ENCODE results near the gene SAGE1. TPM values are rescaled to one million over a fixed set of nuclear protein-coding genes. Genes with fewer than 3 reads are reported as not detected.

Gene SAGE1
- total and polyA plus RNA-seq, 4 donors, result not detected

Other genes starting within 250 kb of the SAGE1 start
- not detected for gene CT45A1, start 180.1 kb upstream of the SAGE1 start, total RNA-seq
- not detected for gene CT45A1, start 180.1 kb upstream of the SAGE1 start, polyA plus RNA-seq
- gene CT45A3, start 125.5 kb upstream of the SAGE1 start, total RNA-seq, result not detected
- not detected for gene CT45A3, start 125.5 kb upstream of the SAGE1 start, polyA plus RNA-seq
- gene CT45A5, start 108.2 kb upstream of the SAGE1 start, total RNA-seq, result not detected
- gene CT45A5, start 108.2 kb upstream of the SAGE1 start, polyA plus RNA-seq, result not detected
- gene CT45A6, start 90.9 kb upstream of the SAGE1 start, total RNA-seq, result not detected
- gene CT45A6, start 90.9 kb upstream of the SAGE1 start, polyA plus RNA-seq, result not detected
- not detected for gene CT45A2, start 73.7 kb upstream of the SAGE1 start, total RNA-seq
- not detected for gene CT45A2, start 73.7 kb upstream of the SAGE1 start, polyA plus RNA-seq
- not detected for gene CT45A7, start 56.4 kb upstream of the SAGE1 start, total RNA-seq
- not detected for gene CT45A7, start 56.4 kb upstream of the SAGE1 start, polyA plus RNA-seq
- not detected for gene CT45A8, start 39.2 kb upstream of the SAGE1 start, total RNA-seq
- gene CT45A8, start 39.2 kb upstream of the SAGE1 start, polyA plus RNA-seq, result not detected
- gene CT45A9, start 21.9 kb upstream of the SAGE1 start, total RNA-seq, result not detected
- gene CT45A9, start 21.9 kb upstream of the SAGE1 start, polyA plus RNA-seq, result not detected
- gene CT45A10, start 272 bp upstream of the SAGE1 start, total RNA-seq, result not detected
- not detected for gene CT45A10, start 272 bp upstream of the SAGE1 start, polyA plus RNA-seq
- gene MMGT1, start 80.3 kb downstream of the SAGE1 start, total RNA-seq, result 10 to 100 TPM; 27.8 to 33.1 TPM
- 10 to 100 TPM; 19.3 to 25.3 TPM for gene MMGT1, start 80.3 kb downstream of the SAGE1 start, polyA plus RNA-seq
- gene SLC9A6, start 91.7 kb downstream of the SAGE1 start, total RNA-seq, result 10 to 100 TPM; 14.7 to 17.2 TPM
- gene SLC9A6, start 91.7 kb downstream of the SAGE1 start, polyA plus RNA-seq, result 10 to 100 TPM in 1 of 2 donors, 1 to 10 TPM in 1; 7.0 to 16.7 TPM

Measured in aorta (tissue), 4 donors.